HEK293T (cell line): ENCODE results near the gene ZBTB2.

Experiments used
- FOXM1 ChIP-seq: fragments of 450-650 bp; IDR thresholded peaks from 2 replicates; pipeline ENCODE4 v1.6.1; 2017; ENCODE audit warnings: mild to moderate bottlenecking, borderline replicate concordance
- SP1 ChIP-seq: fragments of 450-650 bp; IDR thresholded peaks from 2 replicates; pipeline ENCODE4 v1.6.1; 2017
- TF ChIP-seq, protein P1 (sequence below): fragments of 450-650 bp; IDR thresholded peaks from 2 replicates; pipeline ENCODE4 v1.6.1; 2016

DNA sequence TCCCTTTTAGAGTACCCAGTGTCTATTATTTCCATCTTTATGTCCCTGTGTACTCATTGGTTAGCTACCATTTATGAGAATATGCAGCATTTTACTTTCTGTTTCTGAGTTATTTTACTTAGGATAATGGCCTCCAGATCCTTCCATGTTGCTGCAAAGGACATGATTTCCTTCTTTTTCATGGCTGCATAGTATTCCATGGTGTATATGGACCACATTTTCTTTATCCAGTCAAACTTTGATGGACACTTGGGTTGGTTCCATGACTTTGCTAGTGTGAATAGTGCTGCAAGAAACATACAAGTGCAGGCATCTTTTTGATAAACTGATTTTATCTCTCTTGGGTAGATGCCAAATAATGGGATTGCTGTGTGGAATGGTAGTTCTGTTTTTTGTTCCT, 55.4 kb downstream of the ZBTB2 start:
- TF ChIP-seq FOXM1 (no peak), SP1 (no peak)
- TF ChIP-seq, protein P1, sequence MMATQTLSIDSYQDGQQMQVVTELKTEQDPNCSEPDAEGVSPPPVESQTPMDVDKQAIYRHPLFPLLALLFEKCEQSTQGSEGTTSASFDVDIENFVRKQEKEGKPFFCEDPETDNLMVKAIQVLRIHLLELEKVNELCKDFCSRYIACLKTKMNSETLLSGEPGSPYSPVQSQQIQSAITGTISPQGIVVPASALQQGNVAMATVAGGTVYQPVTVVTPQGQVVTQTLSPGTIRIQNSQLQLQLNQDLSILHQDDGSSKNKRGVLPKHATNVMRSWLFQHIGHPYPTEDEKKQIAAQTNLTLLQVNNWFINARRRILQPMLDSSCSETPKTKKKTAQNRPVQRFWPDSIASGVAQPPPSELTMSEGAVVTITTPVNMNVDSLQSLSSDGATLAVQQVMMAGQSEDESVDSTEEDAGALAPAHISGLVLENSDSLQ = no peak
